HepG2 (cell line): ENCODE results near the gene ZNF213. TPM values are rescaled to one million over a fixed set of nuclear protein-coding genes. Genes with fewer than 3 reads are reported as not detected.

Source experiments
- CCAR2 ChIP-seq: fragments of 200-400 bp; formaldehyde crosslinking; optimal IDR thresholded peaks from 2 replicates; pipeline ENCODE3; 2018; ENCODE audit warnings: low read depth, mild to moderate bottlenecking, low read length, moderate library complexity
- NFIC ChIP-seq: IDR thresholded peaks from 2 replicates; pipeline ENCODE4 v1.6.1; 2012; ENCODE audit warnings: mild to moderate bottlenecking, low read length, inconsistent platforms
- REL ChIP-seq: sonication (generic); formaldehyde crosslinking; conservative IDR thresholded peaks from 2 replicates; pipeline ENCODE4 v1.8.0; 2022; ENCODE audit warnings: mild to moderate bottlenecking, missing genetic modification reagents, moderate library complexity
- RFX5 ChIP-seq: IDR thresholded peaks from 2 replicates; pipeline ENCODE4 v1.6.1; 2011; ENCODE audit warnings: low read depth, low read length, improper control_type of control experiment
- RXRA ChIP-seq: sonication (generic); formaldehyde crosslinking; IDR thresholded peaks from 2 replicates; pipeline ENCODE4 v1.5.1; 2020; ENCODE audit warnings: missing genetic modification reagents
- SOX5 ChIP-seq: IDR thresholded peaks from 2 replicates; pipeline ENCODE4 v1.6.1; 2016; ENCODE audit warnings: borderline replicate concordance
- ZBED4 ChIP-seq: sonication (generic); formaldehyde crosslinking; IDR thresholded peaks from 2 replicates; pipeline ENCODE4 v1.4.0; 2020; ENCODE audit warnings: missing genetic modification reagents, borderline replicate concordance
- ZNF260 ChIP-seq: sonication (generic); formaldehyde crosslinking; IDR thresholded peaks from 2 replicates; pipeline ENCODE4 v1.4.0; 2020; ENCODE audit warnings: missing genetic modification reagents, low read depth, mild to moderate bottlenecking, borderline replicate concordance
- ZNF382 ChIP-seq: sonication (generic); formaldehyde crosslinking; IDR thresholded peaks from 2 replicates; pipeline ENCODE4 v1.5.0; 2020; ENCODE audit warnings: missing genetic modification reagents, mild to moderate bottlenecking, borderline replicate concordance
- ZNF570 ChIP-seq: sonication (generic); formaldehyde crosslinking; IDR thresholded peaks from 2 replicates; pipeline ENCODE4 v1.4.0; 2020; ENCODE audit warnings: mild to moderate bottlenecking, missing genetic modification reagents, borderline replicate concordance
- polyA plus RNA-seq, 8 experiments: library from polyadenylated mRNA; depleted of rRNA in 3 of 8; stranded (reverse) in 7 of 8; unstranded in 1 of 8; fragments of >200 nt; fragmentation: Illumina TruSeq in 4 of 8; extraction: Trizol in 4 of 8; gene quantifications; 2 replicates each; pipeline versions ENCODE4 v1.2.1 to v1.2.3, GENCODE V29; 2011 to 2016; ENCODE audit warnings: low read depth in 4 of 8, missing spikeins in 1 of 8, mixed read lengths in 1 of 8; ENCODE audit not compliant: insufficient read depth in 1 of 8
- total RNA-seq, 5 experiments: library from RNA; depleted of rRNA; stranded (reverse); fragments of >200 nt; fragmentation: Illumina TruSeq; extraction: Trizol; gene quantifications; 2 replicates each; pipeline ENCODE4 v1.2.3, GENCODE V29; 2016; ENCODE audit warnings: low read depth in 1 of 5
- TF ChIP-seq, protein P1 (sequence below): IDR thresholded peaks from 2 replicates; pipeline ENCODE4 v1.6.1; 2016; ENCODE audit warnings: low read depth
- TF ChIP-seq, protein P2 (sequence below): sonication (generic); formaldehyde crosslinking; IDR thresholded peaks from 2 replicates; pipeline ENCODE4 v1.5.0; 2020; ENCODE audit warnings: missing genetic modification reagents
- TF ChIP-seq, protein P3 (sequence below): sonication (generic); formaldehyde crosslinking; IDR thresholded peaks from 2 replicates; pipeline ENCODE4 v1.5.1; 2020; ENCODE audit warnings: missing genetic modification reagents, mild to moderate bottlenecking, borderline replicate concordance
- TF ChIP-seq, protein P4 (sequence below): sonication (generic); formaldehyde crosslinking; IDR thresholded peaks from 2 replicates; pipeline ENCODE4 v1.4.0; 2020; ENCODE audit warnings: mild to moderate bottlenecking, missing genetic modification reagents

The ZNF213 gene
- total and polyA plus RNA-seq, 2 of the 13 experiments (the other 11 are each of a cell fraction or from before 2014, with no cell fraction given), result 0.59 to 0.97 TPM

DNA sequence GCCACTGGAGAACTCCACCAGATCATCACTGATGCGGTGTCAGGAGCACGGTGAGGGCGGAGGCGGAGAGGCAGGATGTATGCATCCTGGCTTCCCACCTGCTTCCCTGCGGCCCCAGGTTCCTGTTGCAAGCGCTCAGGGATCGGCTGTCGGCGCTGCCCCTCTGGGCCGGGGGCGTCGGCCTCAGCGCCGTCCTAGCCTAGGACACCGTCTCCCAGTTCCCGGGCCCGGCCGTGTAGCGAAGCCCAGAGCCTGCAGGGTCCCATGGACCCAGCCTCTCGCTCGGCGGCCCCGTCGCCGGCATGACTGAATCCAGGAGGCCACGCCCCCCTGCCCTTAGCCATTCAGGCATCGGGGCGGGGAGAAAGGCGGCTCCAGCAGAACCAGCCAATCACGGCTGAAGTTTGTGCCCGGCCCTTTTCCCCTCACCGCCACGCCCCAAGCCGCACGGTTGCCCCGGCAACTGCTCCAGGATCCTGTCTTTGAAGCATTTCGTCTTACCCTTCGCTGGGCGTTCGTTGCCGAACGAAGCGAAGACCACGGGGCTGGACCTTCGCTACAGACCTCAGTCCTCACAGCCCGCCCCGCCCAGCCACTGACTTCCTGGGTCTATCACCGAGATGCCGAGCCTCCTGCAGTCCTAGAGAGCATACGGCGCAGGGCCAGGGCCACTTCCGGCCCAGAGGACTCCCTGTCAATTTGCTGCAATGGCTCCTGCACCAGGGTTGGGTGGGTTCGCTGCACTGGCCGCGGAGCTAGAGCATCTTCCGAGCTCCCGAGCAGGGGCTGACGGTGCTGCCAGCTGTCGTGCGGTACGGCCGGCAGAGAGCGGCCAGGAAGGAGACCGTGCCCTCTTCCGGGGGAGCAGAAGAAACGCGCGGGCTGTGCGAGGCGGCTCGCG lies 10.6 kb upstream of the ZNF213 start (continued):
- TF ChIP-seq, protein P1, sequence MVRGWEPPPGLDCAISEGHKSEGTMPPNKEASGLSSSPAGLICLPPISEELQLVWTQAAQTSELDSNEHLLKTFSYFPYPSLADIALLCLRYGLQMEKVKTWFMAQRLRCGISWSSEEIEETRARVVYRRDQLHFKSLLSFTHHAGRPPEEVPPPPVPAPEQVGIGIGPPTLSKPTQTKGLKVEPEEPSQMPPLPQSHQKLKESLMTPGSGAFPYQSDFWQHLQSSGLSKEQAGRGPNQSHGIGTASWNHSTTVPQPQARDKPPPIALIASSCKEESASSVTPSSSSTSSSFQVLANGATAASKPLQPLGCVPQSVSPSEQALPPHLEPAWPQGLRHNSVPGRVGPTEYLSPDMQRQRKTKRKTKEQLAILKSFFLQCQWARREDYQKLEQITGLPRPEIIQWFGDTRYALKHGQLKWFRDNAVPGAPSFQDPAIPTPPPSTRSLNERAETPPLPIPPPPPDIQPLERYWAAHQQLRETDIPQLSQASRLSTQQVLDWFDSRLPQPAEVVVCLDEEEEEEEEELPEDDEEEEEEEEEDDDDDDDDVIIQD (CRISPR knock-in tag), result no peak
- no peak for TF ChIP-seq RFX5
- TF ChIP-seq NFIC, result no peak
- TF ChIP-seq, protein P2, sequence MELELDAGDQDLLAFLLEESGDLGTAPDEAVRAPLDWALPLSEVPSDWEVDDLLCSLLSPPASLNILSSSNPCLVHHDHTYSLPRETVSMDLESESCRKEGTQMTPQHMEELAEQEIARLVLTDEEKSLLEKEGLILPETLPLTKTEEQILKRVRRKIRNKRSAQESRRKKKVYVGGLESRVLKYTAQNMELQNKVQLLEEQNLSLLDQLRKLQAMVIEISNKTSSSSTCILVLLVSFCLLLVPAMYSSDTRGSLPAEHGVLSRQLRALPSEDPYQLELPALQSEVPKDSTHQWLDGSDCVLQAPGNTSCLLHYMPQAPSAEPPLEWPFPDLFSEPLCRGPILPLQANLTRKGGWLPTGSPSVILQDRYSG (CRISPR knock-in tag), result 0 out of 2 replicates have a peak, but pooled peaks have one; percentile 24
- TF ChIP-seq REL (CRISPR knock-in tag), result 0 out of 2 replicates have a peak, but pooled peaks have one; percentile 68
- TF ChIP-seq, protein P3, sequence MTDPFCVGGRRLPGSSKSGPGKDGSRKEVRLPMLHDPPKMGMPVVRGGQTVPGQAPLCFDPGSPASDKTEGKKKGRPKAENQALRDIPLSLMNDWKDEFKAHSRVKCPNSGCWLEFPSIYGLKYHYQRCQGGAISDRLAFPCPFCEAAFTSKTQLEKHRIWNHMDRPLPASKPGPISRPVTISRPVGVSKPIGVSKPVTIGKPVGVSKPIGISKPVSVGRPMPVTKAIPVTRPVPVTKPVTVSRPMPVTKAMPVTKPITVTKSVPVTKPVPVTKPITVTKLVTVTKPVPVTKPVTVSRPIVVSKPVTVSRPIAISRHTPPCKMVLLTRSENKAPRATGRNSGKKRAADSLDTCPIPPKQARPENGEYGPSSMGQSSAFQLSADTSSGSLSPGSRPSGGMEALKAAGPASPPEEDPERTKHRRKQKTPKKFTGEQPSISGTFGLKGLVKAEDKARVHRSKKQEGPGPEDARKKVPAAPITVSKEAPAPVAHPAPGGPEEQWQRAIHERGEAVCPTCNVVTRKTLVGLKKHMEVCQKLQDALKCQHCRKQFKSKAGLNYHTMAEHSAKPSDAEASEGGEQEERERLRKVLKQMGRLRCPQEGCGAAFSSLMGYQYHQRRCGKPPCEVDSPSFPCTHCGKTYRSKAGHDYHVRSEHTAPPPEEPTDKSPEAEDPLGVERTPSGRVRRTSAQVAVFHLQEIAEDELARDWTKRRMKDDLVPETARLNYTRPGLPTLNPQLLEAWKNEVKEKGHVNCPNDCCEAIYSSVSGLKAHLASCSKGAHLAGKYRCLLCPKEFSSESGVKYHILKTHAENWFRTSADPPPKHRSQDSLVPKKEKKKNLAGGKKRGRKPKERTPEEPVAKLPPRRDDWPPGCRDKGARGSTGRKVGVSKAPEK (CRISPR knock-in tag), result no peak
- TF ChIP-seq RXRA (CRISPR knock-in tag), result peak; percentile 31; the same call in 1 of the 2 replicates
- TF ChIP-seq, protein P4, sequence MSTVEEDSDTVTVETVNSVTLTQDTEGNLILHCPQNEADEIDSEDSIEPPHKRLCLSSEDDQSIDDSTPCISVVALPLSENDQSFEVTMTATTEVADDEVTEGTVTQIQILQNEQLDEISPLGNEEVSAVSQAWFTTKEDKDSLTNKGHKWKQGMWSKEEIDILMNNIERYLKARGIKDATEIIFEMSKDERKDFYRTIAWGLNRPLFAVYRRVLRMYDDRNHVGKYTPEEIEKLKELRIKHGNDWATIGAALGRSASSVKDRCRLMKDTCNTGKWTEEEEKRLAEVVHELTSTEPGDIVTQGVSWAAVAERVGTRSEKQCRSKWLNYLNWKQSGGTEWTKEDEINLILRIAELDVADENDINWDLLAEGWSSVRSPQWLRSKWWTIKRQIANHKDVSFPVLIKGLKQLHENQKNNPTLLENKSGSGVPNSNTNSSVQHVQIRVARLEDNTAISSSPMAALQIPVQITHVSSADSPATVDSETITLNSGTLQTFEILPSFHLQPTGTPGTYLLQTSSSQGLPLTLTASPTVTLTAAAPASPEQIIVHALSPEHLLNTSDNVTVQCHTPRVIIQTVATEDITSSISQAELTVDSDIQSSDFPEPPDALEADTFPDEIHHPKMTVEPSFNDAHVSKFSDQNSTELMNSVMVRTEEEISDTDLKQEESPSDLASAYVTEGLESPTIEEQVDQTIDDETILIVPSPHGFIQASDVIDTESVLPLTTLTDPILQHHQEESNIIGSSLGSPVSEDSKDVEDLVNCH (CRISPR knock-in tag), result no peak
- TF ChIP-seq CCAR2, result no peak
- no peak for TF ChIP-seq SOX5 (CRISPR knock-in tag)
- TF ChIP-seq ZBED4 (CRISPR knock-in tag), result peak; percentile 65; the same call in 1 of the 2 replicates
- no peak for TF ChIP-seq ZNF260 (CRISPR knock-in tag)
- TF ChIP-seq ZNF382 (CRISPR knock-in tag), result no peak
- TF ChIP-seq ZNF570 (CRISPR knock-in tag), result no peak
